C4-2B (cell line): ENCODE results near the gene THUMPD3.

ENCODE experiments used
- CTCF ChIP-seq: fragments of 450-650 bp; conservative IDR thresholded peaks from 2 replicates; pipeline ENCODE4 v1.5.1; 2017; ENCODE audit warnings: mild to moderate bottlenecking
- ZFX ChIP-seq: fragments of 450-650 bp; IDR thresholded peaks from 2 replicates; pipeline ENCODE4 v1.6.1; 2017

GRCh38 chr3:9422712-9423424 lies 60.0 kb downstream of the THUMPD3 start:
- TF ChIP-seq CTCF (peak; percentile 48), ZFX (no peak)
